Fibroblast of pulmonary artery (primary cell): ENCODE data around the gene ATXN1.
"Not testable (repeated sequence)": the region's sequence is repeated elsewhere in the genome, so short reads cannot be mapped to it uniquely, and the experiment has no call there.

Experiments used
- DNase-seq: peaks from one replicate; pipeline ENCODE4 v3.0.0-alpha.2; 2010; ENCODE audit warnings: low read depth
- H3K4me3 ChIP-seq: replicated peaks from 2 replicates; pipeline ENCODE4 v1.5.1; 2011; ENCODE audit warnings: low read depth, mild to moderate bottlenecking, control low read depth, low read length, moderate library complexity
- CTCF ChIP-seq: IDR thresholded peaks from 2 replicates; pipeline ENCODE4 v1.5.1; 2011; ENCODE audit warnings: mild to moderate bottlenecking, control low read depth, low read length, inconsistent platforms; ENCODE audit errors: missing control alignments

ATXN1 gene

GRCh38 chr6:16540804-16541752 is 220.2 kb downstream of the ATXN1 start:
- DNase-seq, result no peak
- no peak overlapping the region for H3K4me3 ChIP-seq
- TF ChIP-seq CTCF, result no peak

- not testable (repeated sequence) for DNase-seq, H3K4me3 ChIP-seq
Observed at GRCh38 chr6:16540383-16540782, 220.9 kb downstream of the ATXN1 start.

- no peak overlapping the region for H3K4me3 ChIP-seq
- DNase-seq, result no peak
- no peak for TF ChIP-seq CTCF
Observed at GRCh38 chr6:16539086-16539931, 222.0 kb downstream of the ATXN1 start.

GRCh38 chr6:16535564-16535963 is 225.7 kb downstream of the ATXN1 start:
- no peak for DNase-seq
- TF ChIP-seq CTCF, result no peak

GRCh38 chr6:16533721-16534136 is 227.5 kb downstream of the ATXN1 start:
- no peak for TF ChIP-seq CTCF
- no peak overlapping the region for H3K4me3 ChIP-seq
- DNase-seq, result no peak

More at GRCh38 chr6:16535564-16535963, 225.7 kb downstream of the ATXN1 start:
- no peak overlapping the region for H3K4me3 ChIP-seq

- no peak overlapping the region for H3K4me3 ChIP-seq
- no peak for TF ChIP-seq CTCF
- DNase-seq, result no peak
Observed at GRCh38 chr6:16533210-16533609, 228.1 kb downstream of the ATXN1 start.

GRCh38 chr6:16527691-16528090 is 233.6 kb downstream of the ATXN1 start:
- no peak for DNase-seq
- TF ChIP-seq CTCF, result no peak
- H3K4me3 ChIP-seq, result no peak overlapping the region
